K562 (cell line): ENCODE data around the gene LIF. TPM values are rescaled to one million over a fixed set of nuclear protein-coding genes. Genes with fewer than 3 reads are reported as not detected.
A peak's percentile ranks its signal among the peaks of the same experiment; 100 is the strongest.

ENCODE experiments used
- ATAC-seq: fragments of 200-7000 bp; cut with Tn5 transposase; 3 replicates; pipeline ENCODE4 v1.9.1; 2020; ENCODE audit warnings: moderate library complexity
- BruUV-seq: library from RNA; stranded (reverse); fragments of 400-500 nt; replicated peaks from 2 replicates; lab custom pipeline; 2021; lab: Mats Ljungman, UMichigan
- CTCF ChIA-PET: fragments of 300-600 bp; formaldehyde crosslinking; extraction: SDS; loops from one replicate; lab custom pipeline; 2021; ENCODE audit warnings: low intra/inter-chr PET ratio; lab: Yijun Ruan, JAX
- POLR2A ChIA-PET: fragments of 300-600, 350-650 bp; sonication (Branson Sonifier 250); formaldehyde crosslinking; extraction: SDS; loops from one replicate; lab custom pipeline; 2021; ENCODE audit warnings: antibody characterized with exemption, inconsistent platforms; lab: Yijun Ruan, JAX
- DNase-seq, 4 experiments: peaks; one replicate each; pipeline versions ENCODE4 v3.0.0 to v3.0.0-alpha.2; 2011 to 2018; ENCODE audit warnings: low spot score in 3 of 4, mixed read lengths in 3 of 4; ENCODE audit errors: extremely low read depth in 1 of 4
- FAIRE-seq: peaks from 2 replicates; lab custom pipeline; 2011; peaks lifted over from hg19 to GRCh38; lab: Jason Lieb, UNC
- H2AFZ ChIP-seq: 2 replicates; pipeline ENCODE4 v1.6.0; 2011; ENCODE audit warnings: low read depth, low read length, control low read depth, inconsistent platforms
- H3K27ac ChIP-seq: fragments of 200-600 bp; 3 replicates; pipeline ENCODE4 v1.8.0; 2011; ENCODE audit warnings: low read depth, mild to moderate bottlenecking, control low read depth, inconsistent platforms, low read length, moderate library complexity, mixed read lengths; ENCODE audit errors: extremely low read depth
- H3K27me3 ChIP-seq, 2 experiments: fragments of 300-600 bp in 1 of 2; 2 replicates in 1 of 2; 3 replicates in 1 of 2; pipeline versions ENCODE4 v1.6.0 to v1.8.0; 2011; ENCODE audit warnings: inconsistent platforms in 2 of 2, low read length in 2 of 2, mild to moderate bottlenecking in 1 of 2, mixed read lengths in 1 of 2, moderate library complexity in 1 of 2; ENCODE audit not compliant: control insufficient read depth in 2 of 2, insufficient read depth in 2 of 2
- H3K36me3 ChIP-seq: fragments of 300-600 bp; 3 replicates; pipeline ENCODE4 v1.8.0; 2011; ENCODE audit warnings: mild to moderate bottlenecking, low read length, inconsistent platforms; ENCODE audit not compliant: control insufficient read depth, insufficient read depth
- H3K4me1 ChIP-seq, 2 experiments: fragments of 200-600 bp in 1 of 2; replicated peaks in 1 of 2; 2 replicates in 1 of 2; 3 replicates in 1 of 2; pipeline versions ENCODE4 v1.5.1 to v1.8.0; 2011; ENCODE audit warnings: inconsistent platforms in 2 of 2, low read length in 2 of 2, mild to moderate bottlenecking in 1 of 2, mixed read lengths in 1 of 2, moderate library complexity in 1 of 2; ENCODE audit not compliant: control insufficient read depth in 2 of 2, insufficient read depth in 2 of 2
- H3K4me2 ChIP-seq: 2 replicates; pipeline ENCODE4 v1.6.1; 2011; ENCODE audit warnings: low read length, control low read depth, inconsistent platforms, mixed read lengths; ENCODE audit not compliant: insufficient read depth
- H3K4me3 ChIP-seq: fragments of 200-600 bp; sonication (generic), shearing (Covaris generic); 2 replicates; pipeline ENCODE4 v1.5.1; 2016; ENCODE audit warnings: control low read depth, inconsistent platforms
- H3K79me2 ChIP-seq: fragments of 200-600 bp; 3 replicates; pipeline ENCODE4 v1.8.0; 2011; ENCODE audit warnings: low read length, inconsistent platforms; ENCODE audit not compliant: control insufficient read depth, insufficient read depth
- H3K9ac ChIP-seq, 2 experiments: 2 replicates each; pipeline versions ENCODE4 v1.6.0 to v1.6.1; 2011; ENCODE audit warnings: low read depth in 2 of 2, low read length in 2 of 2, control low read depth in 1 of 2, inconsistent platforms in 1 of 2, mild to moderate bottlenecking in 1 of 2, mixed read lengths in 1 of 2; ENCODE audit not compliant: insufficient read depth in 1 of 2
- H3K9me1 ChIP-seq: one replicate; pipeline ENCODE4 v1.6.0; 2011; ENCODE audit warnings: inconsistent platforms, mild to moderate bottlenecking, low read length, moderate library complexity; ENCODE audit not compliant: control insufficient read depth, insufficient read depth
- H3K9me3 ChIP-seq: replicated peaks from 2 replicates; pipeline ENCODE4 v1.5.1; 2011; ENCODE audit warnings: low read depth, low read length, inconsistent platforms; ENCODE audit not compliant: control insufficient read depth, insufficient read depth
- H4K20me1 ChIP-seq: replicated peaks from 2 replicates; pipeline ENCODE4 v1.6.1; 2011; ENCODE audit warnings: low read length, inconsistent platforms, mixed read lengths; ENCODE audit not compliant: control insufficient read depth, insufficient read depth
- ARHGAP35 ChIP-seq: fragments of 450-650 bp; IDR thresholded peaks from 2 replicates; pipeline ENCODE4 v1.6.1; 2018; ENCODE audit not compliant: partially characterized antibody
- ARID2 ChIP-seq: fragments of 450-650 bp; IDR thresholded peaks from 2 replicates; pipeline ENCODE4 v1.6.1; 2017; ENCODE audit warnings: antibody characterized with exemption, mild to moderate bottlenecking
- BACH1 ChIP-seq: fragments of 200-800 bp; sonication (Bioruptor generic); IDR thresholded peaks from 2 replicates; pipeline ENCODE4 v1.6.1; 2016; ENCODE audit warnings: missing genetic modification characterization, missing compliant biosample characterization
- BCOR ChIP-seq: fragments of 450-650 bp; IDR thresholded peaks from 2 replicates; pipeline ENCODE4 v1.6.1; 2016
- GABPA ChIP-seq: fragments of 200-800 bp; sonication (Bioruptor generic); conservative IDR thresholded peaks from 2 replicates; pipeline ENCODE4 v1.6.1; 2016; ENCODE audit warnings: low read depth, missing genetic modification characterization, missing compliant biosample characterization
- ILK ChIP-seq: fragments of 450-650 bp; IDR thresholded peaks from 2 replicates; pipeline ENCODE4 v1.6.1; 2016; ENCODE audit warnings: missing genetic modification characterization, low read depth, mild to moderate bottlenecking, missing compliant biosample characterization, moderate library complexity, borderline replicate concordance
- IRF2 ChIP-seq: sonication (generic); formaldehyde crosslinking; IDR thresholded peaks from 2 replicates; pipeline ENCODE4 v1.8.1; 2022; ENCODE audit warnings: mild to moderate bottlenecking, missing genetic modification reagents
- PML ChIP-seq: IDR thresholded peaks from 2 replicates; pipeline ENCODE4 v1.6.1; 2012; ENCODE audit warnings: low read length, inconsistent platforms
- POLR2AphosphoS5 ChIP-seq: IDR thresholded peaks from 2 replicates; pipeline ENCODE4 v1.6.1; 2011; ENCODE audit warnings: mild to moderate bottlenecking, low read depth, low read length, moderate library complexity; ENCODE audit not compliant: control insufficient read depth, insufficient read depth
- RBM17 ChIP-seq: fragments of 200-400 bp; formaldehyde crosslinking; IDR thresholded peaks from 2 replicates; pipeline ENCODE4 v1.6.1; 2017; ENCODE audit warnings: low read depth, mild to moderate bottlenecking, low read length, borderline replicate concordance
- RCOR1 ChIP-seq, 2 experiments: IDR thresholded peaks; 2 replicates each; pipeline ENCODE4 v1.6.1; 2012; ENCODE audit warnings: low read depth in 2 of 2, low read length in 2 of 2, borderline replicate concordance in 1 of 2, improper control_type of control experiment in 1 of 2
- SMAD3 ChIP-seq: fragments of 450-650 bp; formaldehyde crosslinking; conservative IDR thresholded peaks from 2 replicates; pipeline ENCODE4 v1.4.0; 2020; ENCODE audit warnings: mild to moderate bottlenecking
- ZBTB5 ChIP-seq: fragments of 450-650 bp; IDR thresholded peaks from 2 replicates; pipeline ENCODE4 v1.6.1; 2017; ENCODE audit warnings: antibody characterized with exemption
- ZFPM2 ChIP-seq: fragments of 250-450 bp; sonication (Bioruptor Pico); IDR thresholded peaks from 2 replicates; pipeline ENCODE4 v1.5.1; 2022; ENCODE audit warnings: mild to moderate bottlenecking
- ZNF121 ChIP-seq: sonication (generic); formaldehyde crosslinking; conservative IDR thresholded peaks from 2 replicates; pipeline ENCODE4 v1.8.0; 2022; ENCODE audit warnings: missing genetic modification reagents
- ZNF561 ChIP-seq: fragments of 450-650 bp; formaldehyde crosslinking; conservative IDR thresholded peaks from 2 replicates; pipeline ENCODE4 v1.4.0; 2020; ENCODE audit warnings: mild to moderate bottlenecking, moderate library complexity
- ZSCAN32 ChIP-seq: fragments of 450-650 bp; formaldehyde crosslinking; IDR thresholded peaks from 2 replicates; pipeline ENCODE4 v1.4.0; 2020; ENCODE audit warnings: mild to moderate bottlenecking, moderate library complexity
- WGBS: fragments of 100-300 bp; shearing (Covaris generic); methylation state at CpG from one replicate; pipeline ENCODE4 v1.1.6; 2016; ENCODE audit warnings: low coverage, mixed read lengths; ENCODE audit not compliant: insufficient coverage; ENCODE audit errors: missing lambda C conversion rate; 5-methylcytosine and 5-hydroxymethylcytosine counted together
- in situ Hi-C: fragments of 300-500 bp; cut with MboI; formaldehyde crosslinking; loops from 4 replicates; pipeline ENCODE4 v1.15.0; 2018; ENCODE audit warnings: inconsistent platforms, mixed read lengths
- intact Hi-C: fragments of 100-400 bp; cut with micrococcal nuclease; formaldehyde crosslinking; loops from 2 replicates; pipeline ENCODE4 v1.14.2; 2022
- polyA plus RNA-seq, 8 experiments: library from polyadenylated mRNA; depleted of rRNA in 4 of 8; stranded (reverse) in 5 of 8; unstranded in 3 of 8; fragments of >200 nt; fragmentation: Nextera tagmentation in 2 of 8; fragmentation: Illumina TruSeq in 1 of 8; extraction: Ambion mirVana in 2 of 8; extraction: Trizol in 1 of 8; gene quantifications; 2 replicates each; pipeline versions ENCODE4 v1.2.1 to v1.2.3, GENCODE V29; 2011 to 2014; ENCODE audit warnings: inconsistent platforms in 1 of 8, missing spikeins in 1 of 8
- total RNA-seq, 7 experiments: library from RNA; depleted of rRNA in 6 of 7; stranded (reverse); fragments of >200 nt in 6 of 7; fragmentation: Illumina TruSeq in 2 of 7; extraction: Trizol in 2 of 7; gene quantifications; 2 replicates each; pipeline versions ENCODE4 v1.2.1 to v1.2.3, GENCODE V29; 2011 to 2021; ENCODE audit warnings: low replicate concordance in 1 of 7
- TF ChIP-seq, protein P1 (sequence below): IDR thresholded peaks from 2 replicates; pipeline ENCODE4 v1.6.1; 2011; ENCODE audit not compliant: insufficient read length; ENCODE audit errors: extremely low read depth
- TF ChIP-seq, protein P2 (sequence below): fragments of 450-650 bp; formaldehyde crosslinking; IDR thresholded peaks from 2 replicates; pipeline ENCODE4 v1.4.0; 2022; ENCODE audit warnings: missing genetic modification characterization

Gene LIF
- total and polyA plus RNA-seq, 9 of the 15 experiments (the other 6 are each of a cell fraction or from before 2014, with no cell fraction given): 0.05 to 0.39 (median 0.18) TPM; not detected in 3

DNA sequence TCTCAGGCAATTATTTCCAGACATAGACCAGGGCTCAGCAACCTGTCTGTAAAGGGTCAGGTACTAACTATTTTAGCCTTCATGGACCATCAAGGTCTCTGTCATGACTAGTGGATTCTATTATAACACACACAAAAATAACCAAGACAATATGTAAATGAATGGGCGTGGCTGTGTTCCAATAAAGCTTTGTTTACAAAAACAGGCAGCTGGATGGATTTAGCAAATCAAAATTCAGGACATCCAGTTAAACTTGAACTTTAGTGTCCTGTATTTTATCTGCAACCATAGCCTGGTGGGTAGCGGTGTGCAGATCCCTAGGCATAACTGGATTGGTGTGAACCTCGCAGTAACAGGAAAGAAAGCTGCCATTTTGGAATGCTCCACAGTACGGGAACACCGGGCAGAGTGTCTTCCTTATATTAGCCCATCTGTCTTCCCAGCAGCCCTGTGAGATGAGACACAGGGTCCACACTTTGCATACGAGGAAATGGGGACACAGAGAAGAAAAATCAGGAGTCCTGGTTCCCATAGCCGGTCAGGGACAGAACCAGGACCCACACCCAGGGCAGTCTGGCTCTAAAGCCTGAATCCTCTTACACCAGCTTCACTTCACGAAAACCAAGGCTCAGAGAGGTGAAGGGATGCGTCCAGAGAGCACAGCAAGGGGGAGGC lies 15.6 kb downstream of the LIF start (continued):
- no peak for TF ChIP-seq ZBTB5
- peak; percentile 26; the same call in 1 of the 2 replicates for TF ChIP-seq POLR2AphosphoS5
- no peak for TF ChIP-seq ZFPM2 (CRISPR knock-in tag)
- TF ChIP-seq, protein P1, sequence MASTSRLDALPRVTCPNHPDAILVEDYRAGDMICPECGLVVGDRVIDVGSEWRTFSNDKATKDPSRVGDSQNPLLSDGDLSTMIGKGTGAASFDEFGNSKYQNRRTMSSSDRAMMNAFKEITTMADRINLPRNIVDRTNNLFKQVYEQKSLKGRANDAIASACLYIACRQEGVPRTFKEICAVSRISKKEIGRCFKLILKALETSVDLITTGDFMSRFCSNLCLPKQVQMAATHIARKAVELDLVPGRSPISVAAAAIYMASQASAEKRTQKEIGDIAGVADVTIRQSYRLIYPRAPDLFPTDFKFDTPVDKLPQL: peak; percentile 74
- no peak for TF ChIP-seq BACH1
- TF ChIP-seq PML: peak; percentile 51; the same call in 1 of the 2 replicates
- no peak for TF ChIP-seq GABPA (tag)

GRCh38 chr22:30230330-30230729 lies 16.2 kb downstream of the LIF start:
- intact Hi-C loops: no loop called here
- Histone ChIP-seq H3K27me3 (peaks cover 0 to 45% of the 10 kb centered on the region in 2 experiments; a peak in 3 of 5 replicates), H3K4me3 (no peak overlapping the region), H3K9me1 (no peaks in the 10 kb centered on the region), H3K27ac (no peak overlapping the region), H3K79me2 (no peaks in the 10 kb centered on the region), H3K9ac (no peak overlapping the region), H3K9me3 (no peaks in the 10 kb centered on the region), H4K20me1 (no peaks in the 10 kb centered on the region), H3K4me2 (no peak overlapping the region), H3K4me1 (peaks cover 0 to 11% of the 10 kb centered on the region in 2 experiments; a peak in 2 of 5 replicates), H2AFZ (no peak overlapping the region), H3K36me3 (no peaks in the 10 kb centered on the region)
- no peak for DNase-seq
- ChIA-PET POLR2A (interaction anchor here (0.6 kb wide), 1 partner anchor 19 kb away, joined by 8 read pairs; no protein-coding TSS in a partner anchor), CTCF (no interaction called here)
- in situ Hi-C loops: no loop called here
- no peak for FAIRE-seq
- no peak for ATAC-seq
- WGBS: 29% methylated on average over 3 of the region's 3 CpGs
- BruUV-seq: no TSS peak
- TF ChIP-seq ILK (tag) (no peak), SMAD3 (CRISPR knock-in tag) (no peak), ARID2 (no peak), RCOR1 (IDR thresholded peaks at IDR 0.05; ENCODE audit: borderline replicate concordance in 1 of 2, low read depth in 2 of 2, low read length in 2 of 2) (no peak), ARHGAP35 (no peak), ZSCAN32 (CRISPR knock-in tag) (no peak), ZNF121 (CRISPR knock-in tag) (peak; percentile 49), RBM17 (no peak), ZNF561 (CRISPR knock-in tag) (no peak), IRF2 (no peak), BCOR (peak; percentile 38; the same call in 1 of the 2 replicates)
- TF ChIP-seq, protein P2, sequence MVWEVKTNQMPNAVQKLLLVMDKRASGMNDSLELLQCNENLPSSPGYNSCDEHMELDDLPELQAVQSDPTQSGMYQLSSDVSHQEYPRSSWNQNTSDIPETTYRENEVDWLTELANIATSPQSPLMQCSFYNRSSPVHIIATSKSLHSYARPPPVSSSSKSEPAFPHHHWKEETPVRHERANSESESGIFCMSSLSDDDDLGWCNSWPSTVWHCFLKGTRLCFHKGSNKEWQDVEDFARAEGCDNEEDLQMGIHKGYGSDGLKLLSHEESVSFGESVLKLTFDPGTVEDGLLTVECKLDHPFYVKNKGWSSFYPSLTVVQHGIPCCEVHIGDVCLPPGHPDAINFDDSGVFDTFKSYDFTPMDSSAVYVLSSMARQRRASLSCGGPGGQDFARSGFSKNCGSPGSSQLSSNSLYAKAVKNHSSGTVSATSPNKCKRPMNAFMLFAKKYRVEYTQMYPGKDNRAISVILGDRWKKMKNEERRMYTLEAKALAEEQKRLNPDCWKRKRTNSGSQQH (CRISPR knock-in tag): no peak
